GM21786 (cell line): ENCODE measurements around the gene ZNF516.

ENCODE experiments used
- ATAC-seq: cut with Tn5 transposase; IDR thresholded peaks from one replicate; pipeline ENCODE4 v1.9.1; 2021; ENCODE audit not compliant: unreplicated experiment

ZNF516 gene

DNA sequence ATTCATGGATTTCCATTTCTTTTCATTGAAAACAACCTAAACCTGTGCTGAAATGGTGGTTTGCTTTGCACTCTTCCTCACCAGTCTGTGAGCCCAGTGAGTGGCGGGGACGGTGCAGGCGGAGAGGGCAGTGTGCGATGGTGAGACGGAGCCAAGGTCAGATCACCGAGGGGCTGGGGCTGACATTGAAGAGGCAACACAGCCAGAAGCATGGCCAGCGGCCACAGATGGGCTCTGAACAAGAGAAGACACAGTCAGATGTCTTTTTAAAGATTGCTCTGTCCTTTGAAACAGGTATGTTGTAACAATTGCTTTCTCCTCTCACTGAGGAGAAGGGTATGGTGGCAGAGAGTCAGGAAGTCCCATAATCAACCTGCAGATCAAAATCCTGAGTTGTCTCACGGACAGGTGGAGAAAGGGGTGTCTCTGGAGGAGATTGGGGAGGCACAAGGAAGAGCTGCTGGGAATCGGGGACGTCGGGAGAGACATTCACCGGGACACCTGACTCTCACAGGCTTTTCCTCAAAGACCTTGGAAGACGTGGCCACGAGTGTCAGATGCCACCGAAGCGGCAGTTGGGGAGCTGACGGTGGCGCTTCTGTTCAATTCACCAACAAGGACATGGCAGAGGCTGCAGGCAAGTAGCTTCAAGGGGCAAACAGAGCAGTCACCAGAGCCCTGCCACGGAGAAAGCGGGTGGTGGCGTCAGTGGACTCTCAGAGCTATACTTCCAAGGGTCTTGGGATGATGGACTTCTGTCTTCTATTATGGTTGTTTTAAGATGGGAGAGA lies 12.1 kb upstream of the ZNF516 start:
- ATAC-seq = no peak

DNA sequence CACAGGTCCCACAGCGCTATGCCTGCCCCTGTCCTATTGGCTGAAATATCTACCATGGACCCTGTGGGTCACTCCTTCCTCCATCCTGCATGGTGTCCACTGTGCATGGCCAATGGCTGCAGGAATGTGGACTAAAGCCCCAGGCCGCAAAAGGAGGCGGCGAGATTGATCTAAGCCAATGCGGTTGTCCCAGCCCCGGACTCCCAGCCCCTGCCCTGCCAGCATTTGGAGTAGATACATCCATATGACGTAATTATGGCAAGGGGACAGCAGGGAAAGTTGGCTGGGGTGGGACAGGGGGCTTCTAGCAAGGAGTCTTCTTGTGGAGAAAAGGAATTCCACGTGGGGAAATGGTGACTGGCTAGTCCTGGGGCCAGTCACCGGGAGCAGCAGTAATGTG lies 11.4 kb upstream of the ZNF516 start:
- ATAC-seq = no peak

DNA sequence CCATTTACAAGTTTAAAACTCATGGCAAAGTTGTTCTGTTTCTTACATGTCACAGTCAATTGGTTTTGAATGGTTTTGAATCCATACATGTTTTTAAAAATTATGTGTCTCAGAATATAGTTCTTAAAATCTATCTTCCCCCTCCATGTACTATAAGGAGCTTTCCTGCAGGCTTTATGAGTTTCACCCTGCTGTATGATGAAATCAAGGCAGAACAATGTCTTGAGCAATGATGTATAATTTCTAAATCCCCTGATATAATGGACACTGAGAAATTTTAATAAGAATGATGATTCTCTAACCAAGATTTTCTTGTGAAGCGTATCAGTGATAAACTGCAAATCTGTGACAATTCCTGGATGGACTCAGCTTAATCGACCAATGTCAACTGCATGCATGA lies 10.6 kb upstream of the ZNF516 start:
- no peak for ATAC-seq

DNA sequence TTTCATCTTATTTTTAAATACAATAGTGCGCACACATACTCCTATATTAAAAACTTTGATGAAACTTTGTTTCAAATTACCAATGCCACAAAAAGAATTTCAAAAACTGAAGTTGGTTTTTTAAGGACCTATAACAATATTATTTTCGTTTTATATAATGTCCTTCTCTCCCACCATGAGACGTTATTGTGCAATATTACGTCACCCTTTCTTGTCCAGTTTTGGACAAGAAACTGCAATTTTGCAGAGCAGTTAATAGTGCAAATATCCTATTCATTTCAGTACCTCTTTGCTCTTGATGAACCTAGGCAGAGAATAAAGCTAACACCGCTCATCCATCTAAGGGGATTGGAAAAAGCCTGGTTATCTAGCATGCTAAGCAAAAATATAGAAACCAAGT lies 9.7 kb upstream of the ZNF516 start:
- no peak for ATAC-seq

DNA sequence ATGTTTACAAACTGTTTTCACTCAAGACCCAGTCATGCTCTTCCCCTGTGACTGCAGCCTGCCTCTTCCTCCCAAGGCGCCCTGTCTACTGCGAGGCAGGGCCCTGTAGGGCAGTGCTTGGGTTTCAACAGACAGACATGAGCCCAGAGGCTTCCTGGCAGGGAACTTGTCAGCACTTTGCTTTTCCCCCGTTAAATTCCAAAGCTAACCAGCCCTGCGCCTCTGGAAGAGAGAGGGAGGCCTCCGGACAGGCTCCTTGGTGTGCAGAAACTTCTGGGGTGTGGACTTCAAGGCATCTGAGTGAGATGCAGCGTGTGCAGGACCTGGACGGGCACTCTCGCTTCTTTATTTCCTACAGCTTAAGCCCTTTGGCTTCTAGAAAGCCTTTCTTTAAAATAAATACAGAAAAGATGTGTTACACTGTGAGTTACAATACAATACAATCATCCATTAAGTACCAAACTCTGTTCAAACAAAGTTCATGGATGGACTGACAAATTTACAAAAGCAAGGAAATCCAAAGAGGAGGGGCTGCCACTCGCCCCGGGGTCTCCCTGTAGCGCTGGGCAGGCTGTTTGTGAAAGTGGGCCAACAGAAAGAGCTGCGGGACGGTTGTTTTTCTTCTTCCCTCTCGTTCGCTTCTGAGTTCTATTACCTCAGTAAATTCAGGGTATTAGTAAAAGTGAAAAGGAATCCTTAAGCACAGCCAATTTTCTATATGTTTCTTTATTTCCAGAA lies 8.8 kb upstream of the ZNF516 start:
- ATAC-seq = no peak

DNA sequence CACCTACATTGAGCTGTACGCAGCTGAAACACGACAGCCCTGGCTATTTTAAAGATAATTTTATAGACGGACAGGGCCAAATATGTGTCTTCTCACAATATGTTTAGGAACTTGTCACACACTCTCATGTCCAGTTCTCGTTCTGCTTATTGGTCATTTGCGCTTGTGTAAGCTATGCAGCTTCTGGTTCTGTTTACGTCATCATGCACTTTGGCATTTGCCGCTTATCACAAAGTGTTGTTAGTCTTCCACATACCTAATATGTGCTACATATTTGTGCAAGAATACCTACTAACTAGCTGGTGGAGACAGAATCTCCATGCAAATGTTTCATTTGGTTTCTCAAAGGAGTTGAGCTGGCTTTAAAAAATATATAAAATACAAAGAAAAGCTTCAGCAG lies 7.5 kb upstream of the ZNF516 start:
- ATAC-seq = no peak

DNA sequence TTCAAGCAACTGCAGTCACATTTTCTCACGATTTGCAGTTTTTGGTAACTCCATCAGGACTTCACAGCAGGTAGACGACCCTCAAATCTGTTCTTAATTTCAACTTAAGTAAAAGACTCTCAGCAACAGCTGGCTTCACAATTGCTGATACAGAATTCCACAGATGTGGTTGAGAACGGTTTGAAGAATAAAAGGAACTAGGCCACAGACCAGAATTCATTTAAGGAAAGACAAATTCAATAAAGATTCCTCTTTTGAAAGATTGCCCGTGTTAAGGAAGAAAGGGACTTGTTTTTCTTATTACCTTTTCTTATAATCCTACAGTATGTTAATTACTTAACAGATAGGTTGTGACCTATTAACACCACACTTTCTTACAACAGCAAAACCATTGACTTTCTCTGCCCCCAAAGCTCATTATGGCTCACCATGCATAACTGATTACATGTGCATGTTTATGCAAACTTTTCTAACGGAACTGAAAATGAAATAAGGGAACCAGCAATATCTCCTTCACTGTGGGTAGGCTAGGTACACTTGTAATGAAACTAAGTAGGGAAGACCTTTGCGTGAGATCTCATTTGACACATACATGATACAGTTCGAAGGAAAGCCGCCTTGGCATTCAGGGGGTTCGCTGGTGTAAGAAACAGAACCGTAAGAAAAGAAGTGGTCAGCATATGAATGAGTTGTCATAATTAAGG lies 4.7 kb upstream of the ZNF516 start:
- ATAC-seq = peak; percentile 95

DNA sequence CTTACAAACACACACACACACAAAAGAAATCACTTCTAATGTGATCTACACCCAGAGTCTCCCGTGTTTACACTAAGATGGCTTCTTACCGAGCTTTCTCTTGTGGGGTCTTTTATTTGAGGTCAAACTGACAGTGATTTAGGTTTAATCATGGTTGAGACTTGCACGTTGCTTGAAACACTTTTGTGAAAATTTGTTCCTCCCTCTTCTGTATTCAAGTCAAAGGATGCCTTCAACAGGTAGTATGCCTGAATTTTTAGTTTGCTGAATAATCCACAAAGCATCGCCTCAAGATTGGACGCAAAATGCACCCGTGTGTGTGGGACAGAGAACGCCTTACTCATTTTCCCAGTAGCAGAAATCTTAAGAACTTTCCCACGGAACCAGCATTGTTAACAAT lies 4.0 kb upstream of the ZNF516 start:
- ATAC-seq = no peak

DNA sequence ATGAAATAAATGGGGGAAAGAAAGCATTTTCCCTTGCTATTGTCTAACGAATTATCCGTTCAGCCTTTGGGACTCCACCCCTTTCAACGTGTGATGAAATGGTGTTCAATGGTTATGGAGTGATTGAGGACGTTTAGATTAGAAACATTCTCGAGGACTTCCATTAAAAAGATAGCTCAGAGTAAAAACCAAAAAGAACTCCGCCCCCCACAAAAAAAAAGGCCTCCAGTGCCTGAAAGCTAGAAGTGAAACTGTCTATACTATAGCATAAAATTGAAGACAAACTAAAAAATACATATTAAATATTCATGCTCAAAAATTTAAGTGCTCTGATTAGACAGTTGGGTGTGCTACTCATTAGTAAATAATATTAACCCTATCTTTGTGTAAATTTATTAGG lies 3.0 kb upstream of the ZNF516 start:
- no peak for ATAC-seq

DNA sequence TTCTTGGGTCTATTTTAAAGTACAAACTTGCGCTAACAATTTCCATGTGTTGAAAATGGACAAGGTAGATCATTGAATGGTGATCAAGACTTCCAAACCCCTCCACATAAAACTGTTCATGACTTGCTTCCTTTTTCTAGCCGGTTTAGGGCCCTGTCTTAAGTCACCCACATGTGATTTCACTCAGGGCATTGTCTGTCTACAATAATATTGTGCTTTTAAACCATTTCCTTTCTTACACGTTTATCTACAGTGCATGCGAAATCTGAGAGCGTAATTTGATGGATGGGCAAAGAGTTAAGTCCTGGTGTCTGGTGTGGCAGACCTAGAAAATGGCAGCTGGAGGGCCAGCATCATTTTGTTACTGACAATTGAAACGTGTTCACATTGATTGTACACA lies 2.0 kb upstream of the ZNF516 start:
- no peak for ATAC-seq

DNA sequence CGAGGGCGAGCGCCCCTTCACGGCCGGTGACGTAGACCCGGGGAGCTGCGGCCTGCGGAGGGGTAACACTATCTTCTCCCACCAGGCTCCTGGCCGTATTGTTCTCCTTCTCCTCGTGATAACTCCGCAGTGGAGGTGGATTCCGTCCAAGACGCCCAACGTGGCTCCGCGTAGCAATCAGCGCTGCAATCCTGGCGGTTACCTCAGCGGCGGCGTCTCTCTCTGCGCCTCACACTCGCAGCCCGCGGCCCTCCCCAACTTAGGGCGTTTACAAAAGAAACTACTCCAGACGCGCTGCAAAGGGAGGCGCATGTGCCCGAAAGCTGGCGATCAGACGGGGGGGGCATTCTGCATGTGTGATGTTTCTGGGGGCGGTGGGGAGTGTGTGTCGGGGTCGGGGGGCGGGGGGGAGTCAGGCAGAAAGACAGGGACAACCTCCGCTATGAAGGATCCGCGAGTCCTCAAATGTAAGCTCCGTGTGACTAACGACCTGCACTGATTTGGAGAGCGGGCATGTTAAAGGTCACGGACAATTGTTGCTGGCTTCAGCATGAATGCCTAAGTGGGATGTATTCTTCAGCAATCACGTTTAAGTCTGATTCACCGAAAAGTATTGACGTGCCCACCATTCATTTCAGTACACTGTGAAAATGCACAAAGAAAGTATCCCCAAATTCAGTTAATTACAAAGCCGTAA lies 1.3 kb upstream of the ZNF516 start:
- ATAC-seq = no peak

DNA sequence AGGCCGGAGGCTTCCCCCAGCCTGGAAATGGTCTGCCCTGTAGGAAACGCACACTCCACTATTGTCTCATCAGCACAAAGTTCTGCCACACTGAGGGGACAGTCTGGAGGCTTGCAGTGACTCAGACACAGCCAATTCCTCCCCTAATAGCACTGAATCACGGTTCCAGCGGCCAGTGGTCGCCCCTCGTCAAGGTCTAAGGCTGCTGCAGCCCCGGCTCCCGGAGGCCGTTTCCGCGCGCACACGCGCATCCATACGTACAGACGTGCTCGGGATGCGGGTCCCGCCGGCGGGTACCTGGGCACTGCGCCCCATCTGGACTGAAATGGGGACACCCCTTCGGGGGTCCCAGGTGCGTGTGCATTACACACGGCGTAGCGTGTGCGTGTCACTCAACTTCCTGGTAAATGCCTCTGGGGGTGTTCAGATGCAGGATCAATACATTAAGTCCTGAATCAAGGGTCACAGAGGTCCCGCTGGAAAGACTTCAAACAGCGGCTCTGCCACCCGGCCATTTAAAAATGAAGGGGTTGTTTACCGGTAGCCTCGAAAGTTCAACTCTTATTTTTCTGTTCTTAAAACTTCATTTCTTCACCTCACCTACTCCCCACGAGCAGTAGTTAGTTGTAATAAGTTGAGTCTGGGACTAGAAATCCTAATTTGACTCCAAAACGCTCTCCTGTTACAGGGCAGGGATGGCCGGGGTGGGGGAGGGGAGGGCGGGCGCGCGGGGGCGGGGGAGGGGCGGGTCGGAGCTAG lies 572 bp upstream of the ZNF516 start:
- no peak for ATAC-seq

DNA sequence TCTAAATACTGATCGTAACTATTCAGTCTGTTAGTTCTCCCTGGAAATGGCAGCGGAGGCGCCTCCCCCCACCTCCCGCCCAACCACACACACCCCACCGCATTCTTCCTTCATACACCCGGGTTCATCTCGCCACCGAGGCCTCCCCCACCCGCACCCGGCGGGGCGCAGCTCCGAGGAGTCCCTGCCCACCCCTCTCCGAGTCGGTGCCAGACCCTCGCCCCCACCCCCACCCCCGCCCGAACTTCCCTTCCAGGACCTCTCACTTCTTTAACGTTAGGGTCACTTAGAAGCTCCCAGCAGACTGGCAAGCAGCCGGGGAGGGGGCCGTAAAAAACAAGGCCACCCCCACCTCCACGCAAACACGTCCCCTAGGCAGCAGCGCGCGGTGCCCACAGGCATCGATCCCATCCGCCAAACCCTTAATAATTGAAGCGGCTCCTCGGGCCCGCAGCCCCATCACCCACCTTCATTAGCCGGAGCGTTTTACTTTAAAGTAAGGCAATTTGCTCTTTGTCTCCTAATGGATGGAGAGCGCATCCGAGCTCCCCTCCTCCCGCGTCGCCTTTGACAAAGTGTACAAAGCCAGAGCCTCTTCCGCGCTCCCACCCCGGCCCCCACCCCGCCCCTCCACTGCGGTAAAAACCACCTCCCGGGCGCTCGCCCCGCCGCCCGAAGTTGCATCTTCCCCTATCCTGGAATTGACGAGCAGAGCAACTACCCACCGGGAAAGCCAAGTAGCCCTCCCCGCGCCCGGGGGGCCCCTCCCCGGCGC lies 624 bp downstream of the ZNF516 start:
- no peak for ATAC-seq

DNA sequence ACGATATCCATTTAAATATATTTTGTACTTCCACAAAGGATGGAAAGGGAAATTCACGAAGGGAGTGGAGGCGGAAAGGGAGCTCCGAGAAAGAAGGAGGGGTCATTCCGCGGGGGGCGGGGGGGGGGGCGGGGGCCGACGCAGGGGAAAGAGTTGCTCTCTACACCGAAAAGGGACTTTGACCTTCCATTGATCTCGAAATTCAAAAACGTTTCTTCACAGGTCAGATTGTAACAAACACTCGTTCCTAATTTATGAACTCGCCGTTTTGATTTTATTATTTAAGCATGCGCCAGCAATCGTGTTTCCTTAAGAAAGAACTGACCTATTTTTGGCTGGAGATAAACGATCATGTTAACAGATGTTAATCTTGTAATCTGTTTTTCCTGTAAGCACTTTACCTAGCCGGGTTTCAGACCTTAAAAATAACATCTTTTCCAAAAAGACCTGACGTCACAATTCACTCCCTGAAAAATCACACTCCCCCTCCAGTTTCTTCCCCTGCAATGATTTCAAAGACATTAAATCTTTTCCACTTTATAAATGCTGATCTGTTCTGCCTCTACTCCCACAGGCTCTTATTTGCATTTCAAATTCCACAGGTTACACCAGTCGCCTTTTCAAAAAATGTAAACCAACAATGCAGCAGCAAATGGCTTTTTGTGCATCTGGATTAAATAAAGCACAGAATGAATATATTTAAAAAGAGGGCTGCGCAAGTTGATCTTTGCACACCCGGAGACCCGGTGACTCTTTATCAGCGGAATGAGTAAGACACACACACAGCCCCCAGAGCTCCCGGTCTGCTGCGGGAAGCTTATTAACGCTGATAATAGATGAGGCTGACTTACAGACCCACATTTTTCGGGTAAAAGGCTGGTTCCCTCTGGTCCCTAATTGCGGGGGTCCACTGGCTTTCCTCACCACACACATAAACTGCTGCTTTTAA lies 1.6 kb downstream of the ZNF516 start:
- ATAC-seq = peak; percentile 17

DNA sequence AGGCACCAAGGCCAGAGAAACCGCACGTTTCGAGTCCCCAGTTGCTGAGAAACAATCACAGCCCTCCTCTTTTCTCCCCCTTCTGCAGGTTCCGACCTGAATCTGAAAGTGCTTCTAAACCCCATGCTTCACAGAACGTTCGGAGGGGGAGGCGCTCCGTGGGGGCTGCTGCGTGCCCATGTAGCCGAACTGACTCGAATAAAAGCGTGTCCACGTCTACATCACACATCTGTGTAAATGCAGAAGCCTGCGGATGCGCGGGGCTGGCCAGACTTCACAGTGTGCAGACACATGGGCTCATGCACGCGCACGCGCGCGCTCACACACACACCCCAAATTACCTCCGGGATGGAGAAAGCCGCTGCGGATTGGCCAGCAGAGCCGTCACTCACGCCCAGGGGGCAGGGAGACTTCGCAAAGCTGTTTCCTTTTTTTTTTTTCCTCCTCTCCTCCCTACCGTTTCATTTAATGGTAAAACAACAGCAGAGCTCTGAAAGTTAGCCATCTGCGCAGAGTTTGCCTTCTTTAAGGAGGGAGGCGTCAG lies 2.3 kb downstream of the ZNF516 start:
- peak; percentile 70 for ATAC-seq

DNA sequence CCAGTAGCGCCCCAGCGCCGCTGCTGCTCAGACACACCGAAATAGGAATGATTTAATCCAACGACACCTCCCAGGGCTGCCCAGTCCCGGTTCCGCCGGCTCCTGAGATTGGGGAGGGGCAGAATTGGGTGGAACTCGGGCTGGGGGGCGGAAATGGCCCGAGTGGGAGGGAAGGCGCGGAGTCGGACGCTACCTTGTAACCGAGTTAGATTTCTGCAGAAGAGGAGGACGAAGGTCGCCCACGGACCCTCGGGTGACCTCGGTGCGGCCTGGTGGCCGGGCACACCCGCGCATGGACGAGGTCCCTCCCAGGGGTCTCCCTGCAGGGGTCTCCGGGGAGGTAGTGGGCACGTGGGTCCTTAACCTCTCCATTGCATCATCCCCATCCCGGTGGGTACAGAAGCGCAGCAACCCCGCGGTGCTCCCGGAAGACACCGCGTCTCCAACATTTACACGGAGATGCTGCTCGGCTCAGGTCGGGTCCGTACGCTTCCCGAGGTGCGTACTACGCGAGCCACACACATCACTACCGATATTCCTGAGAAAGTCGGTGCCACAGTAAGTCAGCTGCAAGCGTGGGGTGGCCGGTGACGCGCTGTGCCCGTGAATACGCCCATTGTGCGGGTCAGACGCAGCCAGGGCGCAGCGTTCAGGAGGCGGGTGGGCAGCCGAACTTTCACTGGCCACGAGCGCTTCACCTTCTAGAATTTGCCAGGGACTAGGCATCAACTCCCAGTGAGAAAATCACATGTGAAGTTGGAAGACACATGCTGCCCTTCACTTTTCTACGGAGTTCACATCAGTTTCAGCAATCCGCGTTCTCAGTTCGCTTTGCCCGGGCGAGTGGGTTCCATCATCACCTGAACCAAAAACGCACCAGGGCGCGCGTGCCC lies 3.0 kb downstream of the ZNF516 start:
- ATAC-seq = no peak

DNA sequence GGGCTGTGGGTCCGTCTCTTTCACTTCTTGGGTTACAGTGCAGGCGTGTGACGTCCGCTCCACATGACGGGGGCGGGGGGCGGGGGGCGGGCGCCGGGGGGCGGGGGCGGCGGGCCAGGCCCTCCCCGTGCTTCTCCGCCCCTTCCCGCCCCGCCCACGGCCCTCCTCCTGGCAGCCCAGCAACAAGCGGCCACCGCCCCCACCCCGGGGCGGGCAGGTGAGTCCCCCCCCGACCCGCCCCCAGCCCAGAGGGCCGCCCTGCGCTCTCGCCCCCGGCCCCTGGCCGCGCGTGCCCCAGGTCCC lies 3.6 kb downstream of the ZNF516 start:
- ATAC-seq = no peak
